Measurements from ENCODE around the gene LMX1B.

The LMX1B gene

GRCh38 chr9:126605792-126606482 is 7.8 kb upstream of the LMX1B start:
- no peak for DNase-seq

- no peak for DNase-seq
Observed at GRCh38 chr9:126606483-126606870, 7.3 kb upstream of the LMX1B start.

- no peak for DNase-seq
Observed at GRCh38 chr9:126607086-126607485, 6.6 kb upstream of the LMX1B start.

GRCh38 chr9:126607731-126608130 is 6.0 kb upstream of the LMX1B start:
- DNase-seq = no peak

GRCh38 chr9:126608551-126608950 is 5.2 kb upstream of the LMX1B start:
- no peak for DNase-seq

GRCh38 chr9:126609191-126609590 is 4.5 kb upstream of the LMX1B start:
- DNase-seq = no peak

GRCh38 chr9:126609711-126610388 is 3.9 kb upstream of the LMX1B start:
- no peak for DNase-seq

- DNase-seq = no peak
Observed at GRCh38 chr9:126611193-126611591, 2.5 kb upstream of the LMX1B start.

- DNase-seq = peak; percentile 78
Observed at GRCh38 chr9:126611592-126612325, 2.0 kb upstream of the LMX1B start.

GRCh38 chr9:126612326-126612812 is 1.4 kb upstream of the LMX1B start:
- DNase-seq = no peak

- no peak for DNase-seq
Observed at GRCh38 chr9:126612813-126613641, 701 bp upstream of the LMX1B start.

GRCh38 chr9:126614088-126614454 is 343 bp downstream of the LMX1B start:
- DNase-seq = no peak

GRCh38 chr9:126614455-126615244 is 922 bp downstream of the LMX1B start:
- DNase-seq = no peak

- DNase-seq = peak; percentile 26
Observed at GRCh38 chr9:126615245-126615790, 1.6 kb downstream of the LMX1B start.

GRCh38 chr9:126615791-126616447 is 2.2 kb downstream of the LMX1B start:
- DNase-seq = no peak

GRCh38 chr9:126616521-126616976 is 2.8 kb downstream of the LMX1B start:
- no peak for DNase-seq

- DNase-seq = no peak
Observed at GRCh38 chr9:126617003-126617822, 3.5 kb downstream of the LMX1B start.

GRCh38 chr9:126617823-126618165 is 4.1 kb downstream of the LMX1B start:
- DNase-seq = no peak

- DNase-seq = no peak
Observed at GRCh38 chr9:126618190-126618584, 4.5 kb downstream of the LMX1B start.

All from activated naive CD4-positive, alpha-beta T cell treated with Interleukin-2 at 50 U/mL for 16 hours (primary cell).